Measurements from ENCODE around the gene FBN1.

DNA sequence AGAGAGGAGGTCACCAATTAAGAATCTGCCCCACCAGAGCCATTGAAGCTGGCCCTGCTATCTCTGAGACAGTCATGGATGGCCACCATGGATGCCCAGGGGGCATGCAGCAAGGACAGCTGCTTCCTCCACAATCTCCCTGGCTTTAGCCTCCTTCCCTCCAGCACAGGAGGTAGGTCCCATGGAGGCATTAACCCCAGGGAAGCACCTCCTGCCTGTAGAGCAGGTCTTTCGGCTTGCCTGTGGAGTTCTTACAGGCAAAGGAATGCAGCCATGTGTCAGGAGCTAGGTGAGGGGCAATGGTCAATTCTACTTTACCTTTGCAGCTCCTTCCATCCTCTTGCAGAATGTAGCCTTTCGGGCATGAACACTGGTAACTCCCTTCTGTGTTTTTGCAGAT lies 220.5 kb downstream of the FBN1 start:
- TF ChIP-seq, protein P1, sequence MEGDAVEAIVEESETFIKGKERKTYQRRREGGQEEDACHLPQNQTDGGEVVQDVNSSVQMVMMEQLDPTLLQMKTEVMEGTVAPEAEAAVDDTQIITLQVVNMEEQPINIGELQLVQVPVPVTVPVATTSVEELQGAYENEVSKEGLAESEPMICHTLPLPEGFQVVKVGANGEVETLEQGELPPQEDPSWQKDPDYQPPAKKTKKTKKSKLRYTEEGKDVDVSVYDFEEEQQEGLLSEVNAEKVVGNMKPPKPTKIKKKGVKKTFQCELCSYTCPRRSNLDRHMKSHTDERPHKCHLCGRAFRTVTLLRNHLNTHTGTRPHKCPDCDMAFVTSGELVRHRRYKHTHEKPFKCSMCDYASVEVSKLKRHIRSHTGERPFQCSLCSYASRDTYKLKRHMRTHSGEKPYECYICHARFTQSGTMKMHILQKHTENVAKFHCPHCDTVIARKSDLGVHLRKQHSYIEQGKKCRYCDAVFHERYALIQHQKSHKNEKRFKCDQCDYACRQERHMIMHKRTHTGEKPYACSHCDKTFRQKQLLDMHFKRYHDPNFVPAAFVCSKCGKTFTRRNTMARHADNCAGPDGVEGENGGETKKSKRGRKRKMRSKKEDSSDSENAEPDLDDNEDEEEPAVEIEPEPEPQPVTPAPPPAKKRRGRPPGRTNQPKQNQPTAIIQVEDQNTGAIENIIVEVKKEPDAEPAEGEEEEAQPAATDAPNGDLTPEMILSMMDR (IDR thresholded peaks at IDR 0.05) = no peak
- TF ChIP-seq POLR2A (IDR thresholded peaks at IDR 0.05) = no peak

Measured in vagina (tissue), 2 donors.